ENCODE results near the gene ESR1.
"Not testable (repeated sequence)": the region's sequence is repeated elsewhere in the genome, so short reads cannot be mapped to it uniquely, and the experiment has no call there.

ESR1 gene

DNA sequence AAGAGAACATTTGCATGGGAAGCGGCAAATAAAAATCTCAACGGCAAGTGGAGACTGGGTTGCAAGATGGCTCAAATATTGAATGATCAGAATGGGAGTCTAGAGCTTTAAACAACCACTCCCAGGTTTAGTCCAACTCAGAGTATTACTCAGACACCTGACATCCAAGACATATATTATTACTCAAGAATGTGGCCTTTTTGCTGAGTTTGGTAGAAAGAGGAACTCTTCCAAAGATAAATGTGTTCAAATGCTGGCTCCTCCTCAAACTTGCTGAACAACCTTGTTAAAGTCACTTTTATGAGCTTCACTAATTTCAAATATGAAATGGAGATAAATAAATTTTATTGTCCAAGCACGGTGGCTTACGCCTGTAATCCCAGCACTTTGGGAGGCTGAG, 77.8 kb downstream of the ESR1 start:
- no peak overlapping the region for H3K4me3 ChIP-seq (ENCODE audit: low read depth, low read length)

DNA sequence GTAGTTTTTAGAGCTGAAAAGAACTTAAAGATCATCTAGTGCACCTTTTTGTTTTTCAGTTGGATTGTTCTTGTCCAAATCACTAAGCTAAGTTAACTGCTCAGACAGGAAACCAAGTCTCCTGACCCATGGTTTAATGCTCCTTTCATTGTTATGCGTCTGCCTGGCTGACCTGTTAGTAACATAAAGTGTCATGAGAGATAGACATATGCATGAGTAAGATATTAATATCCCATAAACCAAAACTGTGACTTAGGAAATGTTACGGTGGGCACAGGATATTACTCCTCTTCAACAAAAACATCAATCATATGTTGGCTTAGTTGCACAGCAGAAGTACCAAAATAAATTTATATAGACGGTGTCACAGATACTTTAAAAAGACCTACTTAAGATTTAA, 84.0 kb downstream of the ESR1 start:
- no peak overlapping the region for H3K4me3 ChIP-seq (ENCODE audit: low read depth, low read length)

DNA sequence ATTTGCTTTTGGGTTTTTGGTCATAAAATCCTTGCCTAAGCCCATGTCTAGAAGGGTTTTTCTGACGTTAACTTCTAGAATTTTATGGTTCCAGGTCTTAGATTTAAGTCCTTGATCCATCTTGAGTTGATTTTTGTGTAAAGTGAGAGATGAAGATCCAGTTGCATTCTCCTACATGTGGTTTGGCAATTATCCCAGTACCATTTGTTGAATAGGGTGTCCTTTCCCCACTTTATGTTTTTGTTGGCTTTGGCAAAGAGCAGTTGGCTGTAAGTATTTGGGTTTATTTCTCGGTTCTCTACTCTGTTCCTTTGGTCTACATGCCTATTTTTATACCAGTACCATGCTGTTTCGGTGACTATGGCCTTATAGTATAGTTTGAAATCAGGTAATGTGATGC, 86.9 kb downstream of the ESR1 start:
- not testable (repeated sequence) for H3K4me3 ChIP-seq (ENCODE audit: low read depth, low read length)

DNA sequence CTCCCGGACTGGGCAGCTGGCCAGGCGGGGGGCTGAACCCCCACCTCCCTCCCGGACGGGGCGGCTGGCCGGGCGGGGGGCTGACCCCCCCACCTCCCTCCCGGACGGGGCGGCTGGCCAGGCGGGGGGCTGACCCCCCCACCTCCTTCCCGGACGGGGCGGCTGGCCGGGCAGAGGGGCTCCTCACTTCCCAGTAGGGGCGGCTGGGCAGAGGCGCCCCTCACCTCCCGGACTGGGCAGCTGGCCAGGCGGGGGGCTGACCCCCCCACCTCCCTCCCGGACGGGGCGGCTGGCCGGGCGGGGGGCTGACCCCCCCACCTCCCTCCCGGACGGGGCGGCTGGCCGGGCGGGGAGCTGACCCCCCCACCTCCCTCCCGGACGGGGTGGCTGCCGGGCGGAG, 91.7 kb downstream of the ESR1 start:
- H3K4me3 ChIP-seq (ENCODE audit: low read depth, low read length) = not testable (repeated sequence)

DNA sequence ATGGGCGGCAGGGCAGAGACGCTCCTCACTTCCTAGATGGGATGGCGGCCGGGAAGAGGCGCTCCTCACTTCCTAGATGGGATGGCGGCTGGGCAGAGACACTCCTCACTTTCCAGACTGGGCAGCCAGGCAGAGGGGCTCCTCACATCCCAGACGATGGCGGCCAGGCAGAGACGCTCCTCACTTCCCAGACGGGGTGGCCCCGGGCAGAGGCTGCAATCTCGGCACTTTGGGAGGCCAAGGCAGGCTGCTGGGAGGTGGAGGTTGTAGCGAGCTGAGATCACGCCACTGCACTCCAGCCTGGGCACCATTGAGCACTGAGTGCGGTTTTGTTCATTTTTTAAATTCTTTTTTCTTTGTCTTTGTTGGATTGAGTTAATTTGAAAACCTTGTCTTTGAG, 92.3 kb downstream of the ESR1 start:
- H3K4me3 ChIP-seq (ENCODE audit: low read depth, low read length) = not testable (repeated sequence)

DNA sequence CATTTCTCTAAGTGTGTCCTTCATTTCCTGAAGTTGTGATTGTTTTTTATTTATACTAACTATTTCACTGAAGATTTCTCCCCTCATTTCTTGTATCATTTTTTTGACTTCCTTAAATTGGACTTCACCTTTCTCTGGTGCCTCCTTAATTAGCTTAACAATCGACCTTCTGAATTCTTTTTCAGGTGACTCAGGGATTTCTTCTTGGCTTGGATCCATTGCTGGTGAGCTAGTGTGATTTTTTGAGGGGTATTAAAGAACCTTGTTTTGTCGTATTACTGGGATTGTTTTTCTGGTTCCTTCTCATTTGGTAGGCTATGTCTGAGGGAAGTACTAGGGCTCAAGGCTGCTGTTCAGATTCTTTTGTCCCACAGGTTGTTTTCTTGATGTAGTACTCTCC, 92.8 kb downstream of the ESR1 start:
- no peak overlapping the region for H3K4me3 ChIP-seq (ENCODE audit: low read depth, low read length)

DNA sequence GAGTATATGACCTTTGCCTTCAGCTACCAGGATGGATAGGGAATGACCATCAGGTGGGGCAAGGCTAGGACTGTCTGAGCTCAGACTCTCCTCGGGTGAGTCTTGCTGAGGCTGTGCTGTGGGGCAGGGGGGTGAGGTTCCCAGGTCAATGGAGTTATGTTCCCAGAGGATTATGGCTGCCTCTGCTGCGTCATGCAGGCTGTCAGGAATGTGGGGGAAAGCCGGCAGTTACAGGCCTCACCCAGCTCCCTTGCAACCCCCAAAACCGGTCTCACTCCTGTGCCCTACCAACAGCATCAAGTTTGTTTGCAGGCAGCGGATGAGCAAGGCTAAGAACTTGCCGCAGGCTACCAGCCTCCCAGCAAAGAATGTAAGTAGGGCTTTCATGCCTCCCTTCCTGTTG, 93.5 kb downstream of the ESR1 start:
- no peak overlapping the region for H3K4me3 ChIP-seq (ENCODE audit: low read depth, low read length)

DNA sequence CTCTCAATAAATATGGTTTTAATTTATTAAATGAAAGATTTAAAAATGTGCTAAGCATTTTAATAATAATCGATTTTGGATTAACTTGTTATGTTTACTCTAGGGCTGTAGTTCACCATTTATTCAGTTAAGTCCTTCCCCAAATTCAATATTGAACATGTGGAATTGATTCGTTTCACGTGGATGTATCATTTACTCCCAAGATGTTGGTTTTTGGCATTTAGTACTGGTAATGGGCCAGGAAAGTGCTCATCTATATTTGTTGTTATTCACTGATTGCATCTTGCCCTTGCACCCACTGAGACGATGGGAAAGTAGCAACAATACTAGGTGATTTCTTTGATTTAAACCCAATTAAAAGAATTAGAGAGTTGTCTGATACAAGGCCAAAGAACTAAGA, 97.1 kb downstream of the ESR1 start:
- no peak overlapping the region for H3K4me3 ChIP-seq (ENCODE audit: low read depth, low read length)

DNA sequence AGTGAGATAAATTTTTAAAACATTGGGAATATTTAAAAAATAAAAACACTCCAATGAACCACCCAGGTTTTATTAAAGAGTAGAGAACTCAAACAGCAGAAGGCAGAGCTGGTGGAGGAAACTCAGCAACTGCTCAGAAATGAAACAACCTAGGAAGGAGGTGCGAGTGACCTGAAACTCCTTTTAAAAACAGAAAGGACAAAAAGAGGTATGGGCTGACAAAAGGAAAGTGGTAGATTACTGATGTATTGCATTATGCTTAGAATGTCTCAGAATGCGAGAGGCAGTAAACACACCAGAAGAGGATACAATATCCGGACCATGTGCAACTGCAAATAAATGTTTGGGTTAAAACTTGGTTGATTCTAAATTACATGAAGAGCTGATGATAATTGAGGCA, 97.6 kb downstream of the ESR1 start:
- H3K4me3 ChIP-seq (ENCODE audit: low read depth, low read length) = no peak overlapping the region

DNA sequence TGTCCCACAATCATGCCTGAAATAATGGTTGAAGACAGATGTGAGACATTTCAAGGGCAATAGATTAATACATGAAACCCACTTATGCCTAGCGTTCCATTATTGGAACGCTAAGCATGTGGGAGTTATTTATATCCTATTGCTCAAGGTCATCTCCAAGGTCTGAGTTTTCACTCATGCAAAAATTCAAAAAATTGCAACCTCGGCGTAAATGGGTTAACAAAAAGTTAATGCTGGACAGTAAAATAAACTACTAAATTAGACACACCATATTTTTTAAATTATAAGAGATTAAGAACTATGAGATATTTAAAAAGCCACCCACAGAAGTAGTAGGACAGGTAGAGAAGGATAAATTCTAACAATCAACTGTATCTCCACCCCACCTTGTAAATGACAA, 98.4 kb downstream of the ESR1 start:
- H3K4me3 ChIP-seq (ENCODE audit: low read depth, low read length) = no peak overlapping the region

DNA sequence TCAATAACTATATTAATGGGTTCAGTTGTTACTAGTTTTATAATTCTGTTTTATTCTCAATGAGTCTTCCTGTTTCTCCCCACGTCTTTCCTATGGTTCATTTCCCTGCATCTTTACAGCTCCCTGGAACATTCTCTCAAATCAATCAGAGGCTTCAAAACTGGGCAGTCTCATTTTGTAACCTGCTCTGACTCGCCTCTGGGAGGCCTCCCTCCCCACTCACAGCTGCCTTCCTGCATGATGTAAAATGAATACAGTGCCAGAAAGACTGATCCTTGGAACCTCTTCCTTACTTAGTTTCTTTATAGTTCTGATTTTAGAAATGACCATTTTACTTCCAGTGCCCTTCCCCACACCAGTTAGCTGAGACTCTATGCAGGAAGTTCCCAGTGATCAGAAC, 103.9 kb downstream of the ESR1 start:
- H3K4me3 ChIP-seq (ENCODE audit: low read depth, low read length) = no peak overlapping the region

DNA sequence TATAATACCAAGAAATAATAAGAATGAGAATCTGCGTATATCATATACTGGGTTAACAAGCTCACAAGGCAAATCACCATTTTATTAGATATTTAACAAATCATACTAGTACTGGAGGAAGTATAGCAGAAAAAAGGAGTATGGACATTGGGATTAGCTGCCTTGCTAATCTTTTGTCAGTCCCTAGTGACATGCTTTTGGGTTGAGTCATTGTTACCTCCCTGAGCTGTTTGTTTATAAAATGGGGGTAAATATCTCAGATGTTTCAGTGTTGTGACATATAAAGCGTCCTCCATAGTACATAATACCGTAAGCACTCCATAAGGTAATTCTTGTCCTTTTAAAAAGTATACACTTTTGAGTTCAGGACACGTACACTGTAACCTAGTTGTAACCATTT, 107.0 kb downstream of the ESR1 start:
- H3K4me3 ChIP-seq (ENCODE audit: low read depth, low read length) = no peak overlapping the region

DNA sequence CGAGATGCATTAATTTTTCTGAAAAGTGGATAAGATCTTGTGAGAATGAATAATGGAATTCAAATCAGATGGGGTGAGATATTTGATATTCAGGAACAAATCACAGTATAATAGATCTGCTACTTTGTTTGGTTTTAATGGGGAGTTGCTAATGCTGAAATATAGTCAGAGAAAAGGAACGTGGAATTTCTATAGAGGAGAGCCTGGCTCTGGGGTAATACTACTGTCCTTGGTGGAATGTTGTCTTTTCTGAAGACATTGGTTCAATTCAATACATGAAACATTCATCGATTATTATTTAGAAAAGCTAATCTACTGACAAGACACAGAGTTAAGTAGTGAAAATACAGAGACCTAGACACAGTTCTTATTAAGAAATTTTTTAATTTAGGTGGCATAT, 108.6 kb downstream of the ESR1 start:
- no peak overlapping the region for H3K4me3 ChIP-seq (ENCODE audit: low read depth, low read length)

DNA sequence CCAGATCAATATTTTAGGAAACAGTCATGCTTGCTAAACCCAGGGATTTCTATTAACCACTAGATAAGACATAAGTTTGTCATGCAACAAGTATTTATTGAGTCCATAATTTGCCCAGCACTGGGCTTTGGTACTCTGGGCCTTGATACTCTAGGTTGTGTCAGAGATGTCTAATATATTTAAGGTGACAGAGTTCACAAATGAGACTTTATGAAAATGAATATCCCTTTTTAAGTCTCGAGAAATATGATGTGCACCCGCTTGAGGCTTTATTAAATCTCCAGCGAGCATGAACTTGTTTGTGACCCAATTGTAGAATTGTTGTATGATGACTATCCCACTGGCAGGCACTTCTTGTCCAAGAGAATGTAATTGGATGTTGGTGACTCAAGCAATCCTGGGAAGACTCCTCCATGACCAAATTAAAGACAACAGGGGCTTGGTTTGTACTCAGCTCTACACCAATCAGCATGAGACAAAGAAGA, 109.2 kb downstream of the ESR1 start:
- H3K4me3 ChIP-seq (ENCODE audit: low read depth, low read length) = no peak overlapping the region

DNA sequence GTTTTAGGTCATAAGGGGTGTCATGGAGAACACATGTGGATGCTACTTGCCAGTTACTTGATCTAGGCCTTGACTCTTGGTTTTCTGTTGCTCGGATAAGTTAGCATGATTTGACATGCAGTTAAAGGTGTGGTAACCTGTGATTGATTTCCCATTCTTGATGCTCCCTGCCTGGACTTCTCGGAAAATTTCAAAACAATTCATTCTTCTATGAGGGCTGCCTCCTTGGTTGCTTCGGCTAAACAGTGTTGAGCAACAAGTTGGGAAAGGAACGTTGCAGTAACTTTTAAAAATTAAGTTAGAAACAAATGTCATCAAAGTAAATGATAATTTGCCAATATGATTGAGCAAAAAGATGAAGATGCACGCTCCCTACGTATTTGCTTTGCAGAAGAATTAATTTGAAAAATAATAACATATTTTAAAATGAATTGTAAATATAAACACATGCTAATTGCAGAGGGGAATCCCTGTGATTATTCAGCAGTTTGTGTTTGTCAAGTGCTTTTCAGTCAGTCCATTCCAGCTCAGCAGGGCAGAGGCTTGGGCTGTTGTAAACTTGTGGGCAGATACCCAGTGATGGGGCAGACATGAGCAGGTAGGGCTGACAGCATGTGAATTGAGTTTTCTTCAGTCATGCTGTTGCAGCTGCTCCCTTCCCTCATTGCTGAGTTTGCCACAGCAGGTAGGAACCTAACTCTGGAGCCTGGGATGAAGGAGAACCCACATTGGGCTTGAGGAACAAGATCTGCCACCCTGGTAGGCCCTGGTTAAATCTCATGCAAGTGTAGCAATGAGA, 110.2 kb downstream of the ESR1 start:
- no peak overlapping the region for H3K4me3 ChIP-seq (ENCODE audit: low read depth, low read length)

DNA sequence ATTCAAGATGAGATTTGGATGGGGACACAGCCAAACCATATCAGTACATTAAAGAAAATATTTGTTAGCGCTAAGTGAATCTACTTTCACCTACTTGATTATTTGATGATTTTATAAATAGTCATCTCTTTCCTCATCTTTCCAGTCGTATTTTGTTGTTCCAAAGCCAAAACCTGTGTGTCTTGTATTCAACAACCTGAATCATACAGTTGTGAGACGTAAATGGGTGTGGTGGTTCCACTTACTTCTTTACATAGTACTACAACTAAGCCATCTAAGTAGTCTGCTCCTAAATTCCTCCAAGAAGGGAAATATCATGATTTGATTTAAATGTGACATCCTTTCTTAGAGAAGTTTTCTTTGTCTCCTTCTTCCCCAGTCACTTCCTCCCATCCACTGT, 132.8 kb downstream of the ESR1 start:
- H3K4me3 ChIP-seq (ENCODE audit: low read depth, low read length) = no peak overlapping the region

DNA sequence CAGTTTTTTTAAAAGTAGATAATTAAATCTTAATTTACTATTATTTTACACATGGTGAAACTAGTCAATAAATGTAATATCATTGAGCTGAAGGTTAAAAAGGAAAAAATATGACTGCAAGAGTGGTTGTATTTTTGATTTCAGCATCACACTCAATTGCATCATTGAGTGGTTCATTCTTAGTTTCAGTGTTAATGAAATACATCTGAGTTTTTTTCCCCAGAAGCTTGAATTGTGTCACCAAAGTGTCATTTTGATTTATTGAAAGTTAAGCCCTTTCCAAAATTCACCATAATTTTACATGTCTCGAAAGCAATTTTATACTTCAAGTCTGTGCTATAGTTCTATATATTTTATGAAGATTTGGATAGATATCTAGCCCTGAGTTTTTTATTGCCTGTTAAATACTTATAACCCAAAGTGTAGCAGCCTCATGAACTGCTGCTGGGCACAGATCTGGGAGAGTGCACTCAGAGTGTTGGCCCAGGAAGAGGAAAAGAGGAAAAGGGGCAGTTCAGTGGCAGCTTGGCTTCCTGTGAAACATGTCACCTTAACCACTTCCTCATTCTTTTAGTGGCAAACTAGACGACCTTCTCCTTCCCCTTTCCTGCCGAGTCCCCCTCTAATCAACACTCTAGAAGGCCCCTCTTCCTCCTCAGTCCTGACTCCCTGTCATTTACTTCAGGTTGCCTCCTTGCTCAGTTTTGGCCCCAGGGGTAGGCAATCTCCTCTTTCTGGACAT, 140.7 kb downstream of the ESR1 start:
- no peak overlapping the region for H3K4me3 ChIP-seq (ENCODE audit: low read depth, low read length)

DNA sequence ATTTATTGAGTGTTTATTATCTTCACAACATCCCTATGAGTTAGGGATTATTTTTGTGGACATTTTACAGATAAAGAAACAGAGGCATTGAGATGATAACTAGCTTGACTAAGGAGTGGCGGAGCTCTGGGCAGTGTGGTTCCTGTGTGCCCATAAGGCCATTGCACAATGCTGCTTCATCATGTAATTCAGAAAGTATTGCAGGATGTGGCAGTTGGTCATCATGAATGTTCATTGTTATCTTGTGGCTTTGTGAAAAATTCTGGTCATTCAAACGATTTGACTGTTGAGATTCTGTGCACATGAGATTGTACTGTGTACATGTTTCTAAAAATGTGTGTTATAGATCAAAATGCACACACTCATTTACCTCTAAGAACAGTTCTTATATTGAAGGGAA, 150.8 kb downstream of the ESR1 start:
- H3K4me3 ChIP-seq (ENCODE audit: low read depth, low read length) = no peak overlapping the region

DNA sequence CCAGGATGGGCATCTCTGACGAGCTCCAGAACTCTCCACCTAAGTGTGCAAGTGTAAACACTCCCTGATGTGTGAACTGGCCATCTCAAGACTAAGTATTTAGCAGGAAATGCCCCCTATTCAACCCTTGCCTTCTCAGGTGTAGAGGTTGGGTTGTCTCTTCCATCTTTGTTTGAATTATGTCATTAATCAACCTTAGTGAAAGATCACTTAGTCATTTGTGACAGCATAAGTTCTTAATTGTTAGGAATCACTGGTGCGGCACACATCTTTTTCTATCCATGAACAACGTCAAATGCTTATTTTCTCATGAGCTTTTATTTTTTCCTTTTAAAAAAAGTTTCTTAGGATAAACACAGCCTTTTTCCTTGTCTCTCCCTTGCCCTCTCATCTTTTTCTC, 151.6 kb downstream of the ESR1 start:
- no peak overlapping the region for H3K4me3 ChIP-seq (ENCODE audit: low read depth, low read length)

DNA sequence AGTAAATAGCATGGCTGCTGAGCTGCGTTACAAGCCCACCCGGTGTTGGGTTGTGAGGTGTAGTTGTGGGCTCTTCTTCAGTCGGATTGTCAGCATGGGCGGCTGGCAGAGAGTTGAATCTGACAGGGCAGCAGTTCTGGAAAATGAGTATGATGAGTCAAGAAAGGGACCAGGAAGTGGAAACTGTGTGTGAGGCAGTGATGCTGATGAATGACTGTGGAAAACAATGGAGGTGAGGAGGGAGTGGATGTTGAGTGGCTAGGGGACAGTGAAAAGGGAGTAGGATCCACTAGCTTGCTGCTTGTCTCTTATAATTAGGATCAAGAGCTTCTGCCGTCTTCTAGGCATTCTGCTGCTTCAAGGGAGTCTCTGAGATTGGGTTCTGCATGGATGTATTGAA, 154.3 kb downstream of the ESR1 start:
- H3K4me3 ChIP-seq (ENCODE audit: low read depth, low read length) = no peak overlapping the region

DNA sequence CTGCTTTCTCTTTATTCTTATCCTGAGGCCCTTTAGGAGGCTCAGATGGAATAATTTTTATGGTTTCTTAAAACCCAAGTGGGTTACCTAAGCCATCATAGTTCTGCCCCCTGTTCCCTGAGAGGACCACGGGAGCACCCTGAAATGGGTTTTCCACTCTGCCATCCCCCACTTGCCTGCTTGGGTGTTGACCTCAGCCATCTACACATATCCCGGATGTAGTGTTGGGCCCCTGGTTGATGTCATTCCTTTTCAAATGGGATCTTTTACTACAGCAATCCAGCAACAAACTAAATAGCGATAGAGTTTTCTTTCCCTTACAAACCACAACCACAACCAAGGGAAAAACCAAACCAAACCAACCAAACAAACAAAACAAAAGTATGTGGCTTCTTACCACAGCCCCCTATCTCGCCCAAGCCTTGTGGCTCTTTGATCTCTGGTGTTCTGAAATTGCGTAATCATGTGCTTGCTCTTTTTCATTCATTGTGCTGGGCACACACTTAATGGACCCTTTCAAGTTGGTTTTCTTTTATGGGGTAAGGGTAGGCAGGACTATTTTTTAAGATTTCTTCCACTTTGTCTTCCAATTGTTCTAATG, 154.9 kb downstream of the ESR1 start:
- H3K4me3 ChIP-seq (ENCODE audit: low read depth, low read length) = no peak overlapping the region

DNA sequence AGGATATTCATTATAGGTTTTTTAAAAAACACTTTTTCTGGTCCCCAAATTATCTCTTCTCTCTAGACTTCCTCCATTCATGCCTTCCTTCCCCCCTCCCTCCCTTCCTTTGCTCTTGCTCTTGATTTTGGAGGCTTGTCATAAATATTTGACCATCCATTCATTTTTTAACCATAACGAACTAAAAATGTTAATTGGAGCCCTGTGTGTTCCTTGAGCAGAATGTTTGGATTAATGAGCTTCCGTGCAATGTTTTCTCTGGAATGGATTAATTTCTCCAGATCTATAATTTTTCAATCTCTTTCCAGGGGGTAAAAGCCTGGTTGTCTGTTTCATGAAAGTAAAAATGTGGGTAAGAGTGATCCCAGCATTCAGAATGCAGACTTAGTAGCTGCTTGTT, 155.5 kb downstream of the ESR1 start:
- no peak overlapping the region for H3K4me3 ChIP-seq (ENCODE audit: low read depth, low read length)

All from iPS-11a (cell line).